ENCODE results near the gene SRP19. TPM values are rescaled to one million over a fixed set of nuclear protein-coding genes. Genes with fewer than 3 reads are reported as not detected.
"Not testable (repeated sequence)": the region's sequence is repeated elsewhere in the genome, so short reads cannot be mapped to it uniquely, and the experiment has no call there.

SRP19 gene
- total and polyA plus RNA-seq, 8 donors: 38.5 to 88.2 (median 67.6) TPM

DNA sequence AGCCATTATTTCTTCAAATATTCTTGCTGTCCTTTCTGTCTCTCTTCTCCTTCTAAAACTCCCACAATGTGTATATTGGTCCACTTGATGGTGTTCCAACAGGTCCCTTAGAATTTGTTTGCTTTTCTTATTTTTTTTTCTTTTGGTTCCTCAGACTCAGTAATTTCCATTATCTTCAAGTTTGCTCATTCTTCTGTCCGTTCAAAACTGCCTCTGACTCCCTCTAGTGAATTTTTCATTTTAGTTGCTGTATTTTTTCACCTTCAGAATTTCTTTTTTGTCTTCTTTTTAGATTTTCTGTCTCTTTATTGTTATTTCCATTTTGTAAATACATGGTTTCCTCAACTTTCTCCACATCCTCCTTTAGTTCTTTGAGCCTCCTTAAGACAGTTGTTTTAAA, 6.4 kb upstream of the SRP19 start:
- Histone ChIP-seq H3K9me3 (no peaks in the 10 kb centered on the region), H3K4me1 (no peaks in the 10 kb centered on the region), H3K36me3 (no peaks in the 10 kb centered on the region), H3K27ac (no peak overlapping the region), H3K4me3 (no peak overlapping the region), H3K27me3 (peaks cover 0 to 15% of the 10 kb centered on the region in 2 donors)
- DNase-seq (no peak), ATAC-seq (no peak)
- TF ChIP-seq CTCF (IDR thresholded peaks at IDR 0.05): no peak
- intact Hi-C loops (cut with DNase I): no loop called here

- Histone ChIP-seq H3K4me1 (peaks cover 7 to 13% of the 10 kb centered on the region in 2 donors), H3K4me3 (no peak overlapping the region), H3K27ac (no peak overlapping the region), H3K9me3 (no peaks in the 10 kb centered on the region), H3K36me3 (peaks cover 0 to 3% of the 10 kb centered on the region in 2 donors), H3K27me3 (peaks cover 0 to 14% of the 10 kb centered on the region in 2 donors)
- ATAC-seq (no peak), DNase-seq (no peak)
- intact Hi-C loops (cut with DNase I): no loop called here
- TF ChIP-seq CTCF (IDR thresholded peaks at IDR 0.05): no peak
Observed at GRCh38 chr5:112857866-112858265, 3.2 kb upstream of the SRP19 start.

DNA sequence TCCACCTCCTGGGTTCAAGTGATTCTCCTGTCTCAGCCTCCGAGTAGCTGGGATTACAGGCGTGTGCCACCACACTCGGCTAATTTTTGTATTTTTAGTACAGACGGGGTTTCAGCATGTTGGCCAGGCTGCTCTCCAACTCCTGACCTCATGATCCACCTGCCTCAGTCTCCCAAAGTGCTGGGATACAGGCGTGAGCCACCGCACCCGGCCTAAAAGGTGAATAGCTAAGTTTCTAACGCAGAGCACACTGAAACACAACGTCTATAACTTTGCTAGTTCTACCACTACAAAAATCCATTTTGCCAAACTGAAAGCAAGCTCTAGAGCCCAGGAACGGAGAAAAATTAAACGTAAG, 537 bp upstream of the SRP19 start:
- H3K27ac ChIP-seq: peak overlapping the region; percentile 69 to 84
- H3K27me3 ChIP-seq; intact Hi-C loops (cut with DNase I); ATAC-seq; DNase-seq; H3K9me3 ChIP-seq: not testable (repeated sequence)
- H3K4me1 ChIP-seq: peaks cover 11 to 32% of the 10 kb centered on the region in 2 donors
- H3K36me3 ChIP-seq: peaks cover 0 to 26% of the 10 kb centered on the region in 2 donors
- peak overlapping the region; percentile 69 to 95 for H3K4me3 ChIP-seq

DNA sequence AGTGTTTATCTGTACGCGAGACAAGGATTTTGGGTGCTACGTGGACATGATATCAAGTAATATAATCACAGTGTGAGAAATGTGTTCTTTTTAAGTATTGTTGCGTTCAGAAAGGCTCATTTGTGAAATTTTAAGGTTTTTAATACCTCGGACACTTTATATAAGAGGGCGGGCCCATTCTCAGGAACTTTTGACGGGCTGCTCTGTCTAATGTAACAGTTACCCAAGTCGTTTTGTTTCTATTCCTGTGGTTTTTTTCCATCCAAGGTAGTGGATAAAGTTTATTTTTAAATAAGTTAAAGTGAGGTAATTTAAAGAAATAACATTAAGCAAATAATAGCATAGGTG, 525 bp downstream of the SRP19 start:
- ATAC-seq (peak; percentile 2), DNase-seq (no peak)
- peak overlapping the region; percentile 69 to 95 for H3K4me3 ChIP-seq
- no peaks in the 10 kb centered on the region for H3K9me3 ChIP-seq
- intact Hi-C loops (cut with DNase I): no loop called here
- H3K27ac ChIP-seq: peak overlapping the region; percentile 67 to 84
- no peaks in the 10 kb centered on the region for H3K27me3 ChIP-seq
- no peak for TF ChIP-seq CTCF (IDR thresholded peaks at IDR 0.05)
- peaks cover 0 to 37% of the 10 kb centered on the region in 2 donors for H3K36me3 ChIP-seq
- peaks cover 11 to 32% of the 10 kb centered on the region in 2 donors for H3K4me1 ChIP-seq

GRCh38 chr5:112862085-112862484, 998 bp downstream of the SRP19 start:
- Histone ChIP-seq H3K4me3 (peak overlapping the region; percentile 69 to 95), H3K27me3 (no peaks in the 10 kb centered on the region), H3K4me1 (peaks cover 11 to 32% of the 10 kb centered on the region in 2 donors), H3K36me3 (peaks cover 0 to 42% of the 10 kb centered on the region in 2 donors), H3K27ac (no peak overlapping the region), H3K9me3 (no peaks in the 10 kb centered on the region)
- no peak for ATAC-seq
- TF ChIP-seq CTCF (IDR thresholded peaks at IDR 0.05): no peak
- intact Hi-C loops (cut with DNase I): no loop called here
- DNase-seq: no peak

- DNase-seq: no peak
- Histone ChIP-seq H3K4me1 (peaks cover 11 to 32% of the 10 kb centered on the region in 2 donors), H3K27me3 (no peaks in the 10 kb centered on the region), H3K9me3 (no peaks in the 10 kb centered on the region), H3K27ac (no peak overlapping the region), H3K4me3 (no peak overlapping the region), H3K36me3 (peaks cover 0 to 56% of the 10 kb centered on the region in 2 donors)
- no peak for TF ChIP-seq CTCF (IDR thresholded peaks at IDR 0.05)
- ATAC-seq: no peak
- intact Hi-C loops (cut with DNase I): no loop called here
Observed at GRCh38 chr5:112863549-112863948, 2.5 kb downstream of the SRP19 start.
